WTC11 (cell line): ENCODE measurements around the gene CTIF.

ENCODE experiments used
- ATF3 ChIP-seq: sonication (generic); formaldehyde crosslinking; conservative IDR thresholded peaks from 2 replicates; pipeline ENCODE4 v1.8.1; 2022; ENCODE audit warnings: mild to moderate bottlenecking, missing genetic modification reagents
- CREB1 ChIP-seq: sonication (generic); formaldehyde crosslinking; IDR thresholded peaks from 2 replicates; pipeline ENCODE4 v1.8.0; 2023; ENCODE audit warnings: mild to moderate bottlenecking, missing genetic modification reagents
- CTCF ChIP-seq: fragments of 200-600 bp; IDR thresholded peaks from 2 replicates; pipeline ENCODE4 v1.8.0; 2022; ENCODE audit warnings: antibody characterized with exemption
- E2F5 ChIP-seq: sonication (generic); formaldehyde crosslinking; IDR thresholded peaks from 2 replicates; pipeline ENCODE4 v1.8.1; 2022; ENCODE audit warnings: mild to moderate bottlenecking, moderate library complexity, missing genetic modification reagents
- FOXJ3 ChIP-seq: sonication (generic); formaldehyde crosslinking; IDR thresholded peaks from 2 replicates; pipeline ENCODE4 v1.9.0; 2021; ENCODE audit warnings: missing genetic modification reagents, mild to moderate bottlenecking, borderline replicate concordance
- JUN ChIP-seq: sonication (generic); formaldehyde crosslinking; IDR thresholded peaks from 2 replicates; pipeline ENCODE4 v1.8.0; 2023; ENCODE audit warnings: mild to moderate bottlenecking, missing genetic modification reagents
- MAX ChIP-seq: sonication (generic); formaldehyde crosslinking; IDR thresholded peaks from 2 replicates; pipeline ENCODE4 v1.8.0; 2022; ENCODE audit warnings: mild to moderate bottlenecking, missing genetic modification reagents
- NFYB ChIP-seq: sonication (generic); formaldehyde crosslinking; conservative IDR thresholded peaks from 2 replicates; pipeline ENCODE4 v1.8.0; 2022; ENCODE audit warnings: low read depth, missing genetic modification reagents
- PRDM15 ChIP-seq: sonication (generic); formaldehyde crosslinking; IDR thresholded peaks from 2 replicates; pipeline ENCODE4 v1.8.0; 2022; ENCODE audit warnings: missing genetic modification reagents
- SMAD3 ChIP-seq: sonication (generic); formaldehyde crosslinking; IDR thresholded peaks from 2 replicates; pipeline ENCODE4 v1.8.0; 2022; ENCODE audit warnings: missing genetic modification reagents, mild to moderate bottlenecking, borderline replicate concordance
- SP1 ChIP-seq: sonication (generic); formaldehyde crosslinking; conservative IDR thresholded peaks from 2 replicates; pipeline ENCODE4 v1.8.1; 2022; ENCODE audit warnings: missing genetic modification reagents
- TCF7 ChIP-seq: sonication (generic); formaldehyde crosslinking; IDR thresholded peaks from 2 replicates; pipeline ENCODE4 v1.8.0; 2022; ENCODE audit warnings: mild to moderate bottlenecking, low read depth, missing genetic modification reagents, moderate library complexity
- TF ChIP-seq, protein P1 (sequence below): fragments of 250-450 bp; sonication (Bioruptor Pico); IDR thresholded peaks from 2 replicates; pipeline ENCODE4 v2.1.2; 2022; ENCODE audit warnings: mild to moderate bottlenecking, moderate library complexity
- TF ChIP-seq, protein P2 (sequence below): sonication (generic); formaldehyde crosslinking; IDR thresholded peaks from 2 replicates; pipeline ENCODE4 v1.8.1; 2022; ENCODE audit warnings: mild to moderate bottlenecking, missing genetic modification reagents, moderate library complexity, borderline replicate concordance

GRCh38 chr18:48841381-48842258 is 302.8 kb downstream of the CTIF start:
- TF ChIP-seq CREB1 (no peak), CTCF (no peak), JUN (no peak), MAX (CRISPR knock-in tag) (no peak), NFYB (CRISPR knock-in tag) (no peak), SP1 (CRISPR knock-in tag) (no peak), FOXJ3 (CRISPR knock-in tag) (no peak), ATF3 (CRISPR knock-in tag) (no peak), PRDM15 (CRISPR knock-in tag) (no peak), SMAD3 (CRISPR knock-in tag) (no peak), TCF7 (CRISPR knock-in tag) (no peak), E2F5 (CRISPR knock-in tag) (no peak)
- TF ChIP-seq, protein P1, sequence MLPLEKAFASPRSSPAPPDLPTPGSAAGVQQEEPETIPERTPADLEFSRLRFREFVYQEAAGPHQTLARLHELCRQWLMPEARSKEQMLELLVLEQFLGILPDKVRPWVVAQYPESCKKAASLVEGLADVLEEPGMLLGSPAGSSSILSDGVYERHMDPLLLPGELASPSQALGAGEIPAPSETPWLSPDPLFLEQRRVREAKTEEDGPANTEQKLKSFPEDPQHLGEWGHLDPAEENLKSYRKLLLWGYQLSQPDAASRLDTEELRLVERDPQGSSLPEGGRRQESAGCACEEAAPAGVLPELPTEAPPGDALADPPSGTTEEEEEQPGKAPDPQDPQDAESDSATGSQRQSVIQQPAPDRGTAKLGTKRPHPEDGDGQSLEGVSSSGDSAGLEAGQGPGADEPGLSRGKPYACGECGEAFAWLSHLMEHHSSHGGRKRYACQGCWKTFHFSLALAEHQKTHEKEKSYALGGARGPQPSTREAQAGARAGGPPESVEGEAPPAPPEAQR: no peak
- TF ChIP-seq, protein P2, sequence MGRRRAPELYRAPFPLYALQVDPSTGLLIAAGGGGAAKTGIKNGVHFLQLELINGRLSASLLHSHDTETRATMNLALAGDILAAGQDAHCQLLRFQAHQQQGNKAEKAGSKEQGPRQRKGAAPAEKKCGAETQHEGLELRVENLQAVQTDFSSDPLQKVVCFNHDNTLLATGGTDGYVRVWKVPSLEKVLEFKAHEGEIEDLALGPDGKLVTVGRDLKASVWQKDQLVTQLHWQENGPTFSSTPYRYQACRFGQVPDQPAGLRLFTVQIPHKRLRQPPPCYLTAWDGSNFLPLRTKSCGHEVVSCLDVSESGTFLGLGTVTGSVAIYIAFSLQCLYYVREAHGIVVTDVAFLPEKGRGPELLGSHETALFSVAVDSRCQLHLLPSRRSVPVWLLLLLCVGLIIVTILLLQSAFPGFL: no peak
